ENCODE data around the gene C11orf21.
A peak's percentile ranks its signal among the peaks of the same experiment; 100 is the strongest.

C11orf21 gene

DNA sequence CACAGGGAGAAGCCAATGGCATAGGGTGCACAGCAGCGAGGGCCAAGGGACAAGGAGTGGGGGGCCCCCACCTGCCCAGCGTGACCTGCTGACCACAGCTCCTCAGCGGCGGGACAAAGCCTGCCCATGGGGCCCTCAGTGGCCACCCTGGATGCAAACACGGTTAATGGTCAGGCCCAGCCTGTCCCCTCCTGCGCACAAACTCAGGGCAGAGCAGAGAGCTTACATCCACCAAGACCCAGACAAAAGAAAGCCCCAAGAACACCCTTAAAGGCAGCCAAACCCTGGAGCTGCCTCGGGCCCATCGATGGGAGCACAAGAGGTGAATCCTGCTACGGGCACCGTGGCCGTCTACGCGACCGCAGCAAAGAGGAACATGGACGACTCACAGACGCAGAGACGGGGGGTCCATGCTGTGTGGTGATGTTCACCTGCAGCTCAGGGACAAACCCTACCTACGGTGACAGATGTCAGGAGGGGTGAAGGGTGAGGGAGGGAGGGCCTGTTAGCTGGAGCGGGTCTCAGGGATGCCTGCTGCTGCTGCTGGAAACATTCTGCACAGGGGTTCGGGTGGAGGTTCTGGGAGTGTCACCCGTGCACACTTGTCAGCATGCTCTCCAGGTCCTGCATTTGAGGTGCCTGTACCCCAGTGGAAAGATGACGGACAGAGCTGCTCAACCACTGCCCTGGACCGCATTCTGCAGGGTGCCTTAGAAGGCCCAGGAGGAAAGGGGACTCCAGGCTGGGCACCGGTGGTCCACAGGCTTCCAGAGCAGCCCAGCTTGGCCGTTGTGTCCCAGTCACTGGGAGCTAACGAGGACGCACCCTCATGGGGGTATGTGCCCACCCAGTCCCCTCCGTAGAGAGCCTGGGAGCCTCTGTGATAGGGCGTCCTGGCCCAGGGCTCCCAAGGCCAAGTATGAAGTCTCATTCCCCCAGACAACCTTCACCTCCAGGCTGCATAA, 42.9 kb downstream of the C11orf21 start:
- H3K4me1 Mint-ChIP-seq (ENCODE audit: low read depth in 2 of 2) = peaks cover 0 to 8% of the 10 kb centered on the region in 2 donors
- no peaks in the 10 kb centered on the region for H3K9me3 Mint-ChIP-seq
- no peak overlapping the region for H3K4me3 Mint-ChIP-seq
- H3K27me3 Mint-ChIP-seq = no peaks in the 10 kb centered on the region
- DNase-seq (no peak), ATAC-seq (replicated peaks) (no peak)
- H3K36me3 Mint-ChIP-seq (ENCODE audit: insufficient read depth) = peaks cover 6% of the 10 kb centered on the region
- H3K27ac Mint-ChIP-seq = no peak overlapping the region

DNA sequence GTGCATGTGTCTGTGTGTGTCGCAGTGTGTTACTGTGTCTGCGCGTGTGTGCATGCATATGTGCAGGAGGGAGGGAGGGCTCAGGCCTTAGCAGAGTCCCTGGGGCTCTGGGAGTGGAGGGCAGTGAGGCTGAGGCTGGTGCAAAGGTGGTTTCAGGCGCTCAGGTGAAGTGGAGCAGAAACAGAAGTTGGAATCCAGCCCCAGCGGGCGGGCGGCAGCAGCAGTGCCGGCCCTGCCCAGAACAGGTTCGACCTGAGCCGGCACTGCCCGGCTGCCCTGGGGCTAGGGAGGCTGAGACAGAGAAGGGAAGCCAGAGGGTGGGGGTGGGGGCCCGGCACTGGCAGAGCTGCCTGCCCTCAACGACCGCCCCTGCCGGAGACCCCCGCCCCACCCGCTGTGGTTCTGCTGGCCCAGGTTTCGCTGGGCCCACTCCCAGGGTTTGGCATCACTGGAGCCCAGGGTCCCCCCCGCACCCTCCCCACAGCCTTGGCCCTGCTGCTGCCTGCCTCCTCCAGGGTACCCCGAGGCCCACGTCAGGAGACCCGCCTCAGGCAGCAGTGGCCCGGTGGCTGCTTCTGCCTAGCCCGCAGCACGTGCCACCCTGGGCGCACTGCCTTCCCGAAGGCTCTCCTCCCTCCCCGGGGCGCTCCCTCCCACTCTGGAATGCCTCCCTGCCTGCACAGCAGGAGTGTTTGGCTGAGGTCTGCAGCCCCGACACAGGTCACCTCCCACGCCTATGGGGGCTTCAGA, 44.6 kb downstream of the C11orf21 start:
- no peaks in the 10 kb centered on the region for H3K27me3 Mint-ChIP-seq
- DNase-seq (no peak), ATAC-seq (replicated peaks) (no peak)
- H3K4me1 Mint-ChIP-seq (ENCODE audit: low read depth in 2 of 2) = peaks cover 0 to 6% of the 10 kb centered on the region in 2 donors
- H3K9me3 Mint-ChIP-seq = no peaks in the 10 kb centered on the region
- peaks cover 6% of the 10 kb centered on the region for H3K36me3 Mint-ChIP-seq (ENCODE audit: insufficient read depth)
- H3K4me3 Mint-ChIP-seq = no peak overlapping the region
- H3K27ac Mint-ChIP-seq = no peak overlapping the region

GRCh38 chr11:2256293-2256913, 45.3 kb downstream of the C11orf21 start:
- no peak for ATAC-seq (replicated peaks)
- no peak for DNase-seq

GRCh38 chr11:2252018-2252417, 49.7 kb downstream of the C11orf21 start:
- Mint-ChIP-seq H3K9me3 (no peaks in the 10 kb centered on the region), H3K4me1 (ENCODE audit: low read depth in 2 of 2) (peaks cover 0 to 2% of the 10 kb centered on the region in 2 donors), H3K27me3 (peaks cover 12 to 14% of the 10 kb centered on the region in 2 donors), H3K4me3 (no peak overlapping the region), H3K27ac (no peak overlapping the region), H3K36me3 (ENCODE audit: insufficient read depth) (peaks cover 3% of the 10 kb centered on the region)
- DNase-seq = no peak
- ATAC-seq (replicated peaks) = no peak

More at GRCh38 chr11:2256293-2256913, 45.3 kb downstream of the C11orf21 start:
- Mint-ChIP-seq H3K4me1 (ENCODE audit: low read depth in 2 of 2) (peaks cover 0 to 5% of the 10 kb centered on the region in 2 donors), H3K4me3 (no peak overlapping the region), H3K36me3 (ENCODE audit: insufficient read depth) (peaks cover 6% of the 10 kb centered on the region), H3K27me3 (no peaks in the 10 kb centered on the region), H3K9me3 (no peaks in the 10 kb centered on the region), H3K27ac (no peak overlapping the region)

DNA sequence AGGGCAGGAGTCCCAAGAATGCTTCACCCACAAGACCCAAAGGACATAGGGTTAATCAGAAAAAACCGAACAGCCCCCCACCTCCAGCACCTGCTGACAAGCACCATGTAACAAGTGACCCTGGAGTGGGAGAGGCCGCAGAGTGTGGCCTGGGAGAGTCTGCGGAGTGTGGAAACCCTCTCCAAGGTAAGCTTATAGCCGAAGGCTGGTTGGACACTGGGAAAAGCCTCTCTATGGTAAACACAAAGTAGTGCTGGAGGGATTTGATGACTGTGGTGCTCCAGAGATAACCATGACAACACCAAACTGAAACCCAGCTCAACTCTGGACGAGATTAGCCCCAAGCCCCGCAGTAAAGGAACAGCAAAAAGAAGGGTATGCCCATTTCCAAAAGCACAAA, 50.6 kb downstream of the C11orf21 start:
- H3K27ac Mint-ChIP-seq = no peak overlapping the region
- H3K4me3 Mint-ChIP-seq = no peak overlapping the region

DNA sequence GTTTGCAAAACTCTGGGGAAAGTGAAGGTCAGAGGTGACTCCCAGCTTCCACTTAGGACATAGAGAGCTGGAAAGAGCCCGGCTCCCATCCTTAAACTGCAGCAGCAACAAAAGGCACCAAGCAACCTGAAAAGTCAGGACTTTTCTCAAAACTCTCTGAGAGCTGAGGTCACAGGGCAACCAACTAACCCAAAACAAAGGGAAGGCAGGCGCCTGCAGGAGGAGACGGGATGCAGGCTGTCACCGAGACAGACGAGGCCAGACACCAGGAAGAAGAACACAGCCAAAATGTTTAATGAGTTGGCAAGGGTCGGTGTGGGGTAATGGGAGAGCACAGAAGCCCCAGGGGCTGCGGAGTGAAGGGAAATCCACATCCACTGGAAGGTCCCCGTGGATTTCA, 51.2 kb downstream of the C11orf21 start:
- ATAC-seq (replicated peaks) = no peak

More for the DNA sequence above, 50.6 kb downstream of the C11orf21 start:
- peaks cover 12 to 14% of the 10 kb centered on the region in 2 donors for H3K27me3 Mint-ChIP-seq
- H3K36me3 Mint-ChIP-seq (ENCODE audit: insufficient read depth) = no peaks in the 10 kb centered on the region
- ATAC-seq (replicated peaks) (no peak), DNase-seq (no peak)
- H3K9me3 Mint-ChIP-seq = no peaks in the 10 kb centered on the region
- no peaks in the 10 kb centered on the region for H3K4me1 Mint-ChIP-seq (ENCODE audit: low read depth in 2 of 2)

DNA sequence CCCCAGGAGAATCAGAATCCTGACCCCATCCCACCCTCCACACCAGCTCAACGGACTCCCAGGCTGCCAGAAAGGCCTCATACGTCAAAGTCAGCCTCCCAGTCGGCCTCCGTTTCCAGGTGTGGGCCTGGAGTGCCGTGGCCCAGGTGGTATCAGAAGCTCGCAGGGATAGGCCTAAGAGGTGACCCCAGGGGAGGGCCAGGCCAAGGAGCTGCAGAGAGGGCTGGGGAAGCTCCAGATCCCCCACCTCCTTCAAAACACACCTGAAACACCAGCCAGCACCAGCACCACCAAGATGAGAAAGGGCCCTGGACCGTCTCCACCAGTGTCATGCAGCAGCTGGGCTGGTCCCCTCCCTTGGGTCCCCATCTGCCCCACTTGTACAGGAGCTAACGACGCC, 51.7 kb downstream of the C11orf21 start:
- peak overlapping the region in 1 of 2 donors; percentile 38 for H3K27ac Mint-ChIP-seq
- ATAC-seq (replicated peaks) = no peak
- H3K4me3 Mint-ChIP-seq = no peak overlapping the region
- H3K4me1 Mint-ChIP-seq (ENCODE audit: low read depth in 2 of 2) = no peaks in the 10 kb centered on the region
- no peaks in the 10 kb centered on the region for H3K9me3 Mint-ChIP-seq
- DNase-seq = no peak
- H3K36me3 Mint-ChIP-seq (ENCODE audit: insufficient read depth) = no peaks in the 10 kb centered on the region
- H3K27me3 Mint-ChIP-seq = peaks cover 12 to 14% of the 10 kb centered on the region in 2 donors

More for the DNA sequence above, 51.2 kb downstream of the C11orf21 start:
- H3K36me3 Mint-ChIP-seq (ENCODE audit: insufficient read depth) = no peaks in the 10 kb centered on the region
- DNase-seq = no peak
- H3K27ac Mint-ChIP-seq = peak overlapping the region in 1 of 2 donors; percentile 38
- no peaks in the 10 kb centered on the region for H3K4me1 Mint-ChIP-seq (ENCODE audit: low read depth in 2 of 2)
- peaks cover 12 to 14% of the 10 kb centered on the region in 2 donors for H3K27me3 Mint-ChIP-seq
- no peak overlapping the region for H3K4me3 Mint-ChIP-seq
- H3K9me3 Mint-ChIP-seq = no peaks in the 10 kb centered on the region

DNA sequence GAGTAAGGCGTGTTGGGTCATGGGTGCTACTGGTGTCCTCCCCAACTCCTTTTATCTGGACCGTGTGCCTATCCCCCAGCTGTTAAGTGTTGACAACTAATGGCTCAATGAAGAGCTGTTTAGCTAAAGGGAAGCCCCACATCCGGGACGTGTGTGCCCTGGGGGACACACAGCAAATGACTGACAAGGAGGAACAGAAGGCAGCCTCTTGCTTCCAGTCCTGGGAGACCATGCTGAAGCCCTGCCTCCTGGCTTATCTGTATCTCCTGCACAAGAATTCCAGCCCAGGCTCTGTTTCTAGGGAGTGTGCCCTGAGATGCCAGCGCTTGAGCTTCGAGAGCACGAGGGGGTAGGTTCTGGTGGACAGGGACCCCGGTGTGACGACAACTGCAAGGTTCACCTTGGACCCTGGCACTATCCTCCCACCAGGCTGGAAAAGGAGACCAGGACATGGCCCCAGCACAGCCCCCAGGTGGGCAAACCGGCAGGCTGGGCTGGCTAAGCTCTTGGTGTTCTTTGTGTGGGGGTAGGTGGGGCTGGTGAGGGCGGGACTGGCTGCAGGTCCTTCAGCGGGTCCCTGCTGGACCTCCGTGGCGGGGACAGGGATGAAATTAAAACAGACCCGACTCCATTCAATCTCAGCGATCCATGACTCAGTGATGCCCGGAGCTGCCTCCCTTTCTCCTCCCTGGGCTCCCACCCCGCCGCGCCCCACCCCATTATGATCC, 52.4 kb downstream of the C11orf21 start:
- Mint-ChIP-seq H3K36me3 (ENCODE audit: insufficient read depth) (no peaks in the 10 kb centered on the region), H3K4me3 (no peak overlapping the region), H3K27ac (no peak overlapping the region), H3K27me3 (peaks cover 12 to 17% of the 10 kb centered on the region in 2 donors), H3K4me1 (ENCODE audit: low read depth in 2 of 2) (no peaks in the 10 kb centered on the region), H3K9me3 (no peaks in the 10 kb centered on the region)
- ATAC-seq (replicated peaks) (no peak), DNase-seq (no peak)

DNA sequence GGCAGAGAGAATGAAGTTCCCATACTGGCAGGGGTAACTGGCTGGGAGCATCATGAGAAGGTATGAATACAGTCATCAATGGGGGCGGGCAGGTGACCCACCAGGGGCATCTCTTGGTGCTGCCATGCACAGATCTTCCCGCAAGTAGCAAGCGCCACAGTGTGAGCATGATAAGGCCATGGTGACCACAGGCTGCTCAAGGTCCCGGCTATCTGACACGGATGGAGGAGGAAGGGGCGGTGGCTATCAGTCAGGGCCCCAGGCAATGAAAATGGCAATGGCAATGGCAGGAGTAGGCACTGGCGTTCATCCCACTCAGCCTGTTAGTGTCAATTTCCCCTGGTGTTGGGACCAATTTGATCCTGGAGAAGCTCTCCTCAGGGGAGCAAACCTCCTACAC, 53.0 kb downstream of the C11orf21 start:
- H3K36me3 Mint-ChIP-seq (ENCODE audit: insufficient read depth) = no peaks in the 10 kb centered on the region
- ATAC-seq (replicated peaks) (no peak), DNase-seq (no peak)
- no peak overlapping the region for H3K27ac Mint-ChIP-seq
- H3K4me1 Mint-ChIP-seq (ENCODE audit: low read depth in 2 of 2) = no peaks in the 10 kb centered on the region
- no peak overlapping the region for H3K4me3 Mint-ChIP-seq
- H3K27me3 Mint-ChIP-seq = peaks cover 12 to 18% of the 10 kb centered on the region in 2 donors
- H3K9me3 Mint-ChIP-seq = no peaks in the 10 kb centered on the region

DNA sequence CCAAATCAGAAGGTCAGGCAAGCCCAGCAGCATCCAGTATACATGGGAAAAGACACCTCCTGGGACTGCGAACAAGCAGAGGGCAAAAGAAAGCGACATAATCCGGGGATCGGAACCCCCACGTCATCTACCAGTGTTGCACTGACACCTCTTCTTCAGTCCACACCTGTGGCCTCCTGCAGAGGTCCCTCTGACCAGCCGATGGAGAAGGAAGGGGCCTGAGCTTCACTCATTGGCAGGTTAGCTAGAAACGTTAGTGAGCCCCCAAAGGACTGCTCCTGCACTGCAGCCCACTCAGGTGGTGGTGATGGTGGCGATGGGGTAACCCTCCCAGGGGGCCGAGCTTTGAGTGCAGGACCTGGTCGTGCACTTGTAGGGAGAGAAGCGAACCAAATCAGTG, 53.5 kb downstream of the C11orf21 start:
- Mint-ChIP-seq H3K36me3 (ENCODE audit: insufficient read depth) (no peaks in the 10 kb centered on the region), H3K27me3 (peaks cover 12 to 18% of the 10 kb centered on the region in 2 donors), H3K27ac (no peak overlapping the region), H3K4me1 (ENCODE audit: low read depth in 2 of 2) (no peaks in the 10 kb centered on the region), H3K9me3 (no peaks in the 10 kb centered on the region), H3K4me3 (no peak overlapping the region)
- ATAC-seq (replicated peaks) (no peak), DNase-seq (no peak)

DNA sequence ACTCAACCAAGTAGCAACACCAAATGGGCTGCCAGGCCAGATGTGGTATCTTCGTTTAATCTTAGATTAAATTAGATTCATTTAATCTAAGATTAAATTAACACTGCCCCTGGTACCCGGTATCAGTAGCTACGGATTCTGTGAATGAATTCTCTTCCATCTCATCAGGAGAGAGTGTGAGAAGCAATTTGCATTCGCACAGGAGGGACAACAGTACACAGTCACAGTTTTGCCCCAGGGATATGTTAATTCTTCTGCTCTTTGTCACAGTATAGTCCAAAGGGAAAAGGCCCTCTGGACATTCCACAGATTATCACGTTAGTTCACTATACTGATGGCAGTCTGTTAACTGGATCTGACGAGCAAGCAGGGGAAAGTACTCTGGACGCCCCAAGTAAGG, 54.2 kb downstream of the C11orf21 start:
- DNase-seq = no peak
- Mint-ChIP-seq H3K4me3 (no peak overlapping the region), H3K4me1 (ENCODE audit: low read depth in 2 of 2) (no peaks in the 10 kb centered on the region), H3K27me3 (peaks cover 12 to 24% of the 10 kb centered on the region in 2 donors), H3K9me3 (no peaks in the 10 kb centered on the region), H3K36me3 (ENCODE audit: insufficient read depth) (no peaks in the 10 kb centered on the region), H3K27ac (no peak overlapping the region)
- ATAC-seq (replicated peaks) = no peak
